ENCODE data around the gene NPSR1.
A peak's percentile ranks its signal among the peaks of the same experiment; 100 is the strongest.
"Not testable (repeated sequence)": the region's sequence is repeated elsewhere in the genome, so short reads cannot be mapped to it uniquely, and the experiment has no call there.

The NPSR1 gene

DNA sequence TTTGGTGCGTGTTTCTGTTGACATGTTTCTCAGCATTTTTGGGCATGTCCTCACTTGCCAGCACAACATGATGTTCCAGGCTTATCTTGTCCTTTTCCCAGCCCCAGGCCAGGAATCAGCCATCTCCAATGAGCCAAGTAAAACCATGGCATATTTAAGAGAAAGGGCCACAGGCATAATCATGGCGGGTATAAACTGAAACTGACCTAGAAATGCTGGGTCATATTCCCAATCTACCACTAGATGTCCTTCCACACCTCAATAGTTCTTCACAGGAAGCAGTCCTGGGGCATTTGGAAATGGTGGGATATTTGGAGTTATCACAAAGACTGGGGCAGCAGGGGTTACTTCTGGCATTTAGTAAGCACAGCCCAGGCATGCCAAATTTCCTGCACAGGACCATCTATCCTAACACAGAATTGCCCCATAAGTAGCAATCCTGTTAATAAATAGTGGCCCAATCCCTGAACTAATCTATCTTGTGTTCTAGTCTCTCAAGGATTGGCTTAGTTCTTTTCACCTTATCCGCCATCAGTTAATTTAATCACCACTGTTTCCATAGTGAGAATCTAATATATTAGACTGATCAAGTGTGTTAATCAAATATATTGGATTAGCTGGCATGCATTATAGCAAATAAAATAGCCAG is 101.6 kb downstream of the NPSR1 start:
- DNase-seq, result no peak

DNA sequence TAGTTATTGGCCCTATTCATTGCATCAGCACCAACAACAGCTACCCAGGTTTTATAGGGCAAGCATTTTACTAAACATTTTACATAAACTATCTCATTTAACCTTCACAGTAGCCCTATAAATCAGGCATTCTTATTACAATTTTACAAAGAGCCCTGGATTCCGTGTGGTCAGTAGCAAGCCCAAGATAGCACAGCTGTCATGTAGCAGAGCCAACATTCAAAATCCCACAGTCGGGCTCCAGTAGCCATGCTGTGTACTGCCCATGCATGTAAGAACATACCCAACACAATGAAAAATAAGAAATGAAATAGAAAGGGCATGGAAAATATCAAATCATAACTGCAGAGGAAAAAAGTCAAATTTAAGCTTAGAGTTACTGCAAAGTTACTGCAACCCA is 102.3 kb downstream of the NPSR1 start:
- DNase-seq, result no peak

DNA sequence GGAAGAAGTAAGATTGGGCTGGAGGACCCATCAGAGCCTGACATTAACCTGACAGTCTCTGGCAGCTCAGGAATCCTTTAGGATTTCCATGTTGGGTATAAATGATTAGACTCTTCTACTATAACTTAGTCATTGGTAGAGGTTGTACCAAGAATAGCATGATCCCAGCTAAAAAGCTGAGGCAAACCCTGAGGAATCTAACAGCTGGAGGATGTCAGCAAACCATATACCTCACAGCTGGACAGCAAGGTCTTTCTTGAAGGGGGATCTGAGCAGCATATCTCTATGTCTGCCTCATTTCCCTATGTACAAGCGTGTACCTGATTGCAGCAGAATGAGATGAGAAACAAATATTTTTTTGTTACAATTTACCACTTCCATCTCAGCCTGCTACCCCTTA is 103.2 kb downstream of the NPSR1 start:
- no peak for DNase-seq

DNA sequence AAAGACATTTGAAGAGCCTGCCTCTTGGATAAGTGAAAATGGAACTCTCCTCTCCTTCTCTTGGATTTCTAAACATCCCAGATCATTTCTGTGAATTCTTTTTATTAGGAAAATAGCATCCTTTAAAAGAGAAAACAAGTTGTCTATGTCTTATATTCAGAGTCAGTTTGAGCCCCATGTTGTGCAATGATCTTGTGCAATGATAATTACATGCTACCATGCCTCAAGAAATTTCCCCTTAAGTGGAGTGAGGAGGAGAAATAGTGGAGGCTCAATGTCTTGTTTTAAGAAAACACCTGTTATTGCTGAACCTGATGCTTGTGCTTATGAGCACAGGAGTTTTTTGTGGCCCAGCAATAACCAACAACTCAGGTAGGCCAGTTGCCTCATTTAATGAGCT is 103.6 kb downstream of the NPSR1 start:
- no peak for DNase-seq

DNA sequence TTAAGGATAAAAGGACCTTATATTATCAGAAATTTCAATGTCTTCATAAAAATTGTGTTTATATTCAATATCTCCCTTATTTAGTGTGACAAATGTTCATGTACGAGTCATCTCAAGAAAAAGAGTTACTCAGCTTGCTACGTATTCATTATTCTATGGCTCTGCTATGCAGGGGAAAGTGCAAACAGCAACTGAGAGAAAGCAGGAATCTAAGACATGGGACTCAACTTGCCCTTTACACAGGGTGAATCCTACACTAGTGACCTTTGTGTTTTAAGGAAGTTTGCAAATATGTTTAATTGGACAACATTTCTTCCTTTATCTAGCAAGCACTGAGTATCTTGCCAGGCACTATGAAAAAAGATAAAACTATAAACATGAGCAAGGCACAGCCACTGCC is 104.7 kb downstream of the NPSR1 start:
- no peak for DNase-seq

DNA sequence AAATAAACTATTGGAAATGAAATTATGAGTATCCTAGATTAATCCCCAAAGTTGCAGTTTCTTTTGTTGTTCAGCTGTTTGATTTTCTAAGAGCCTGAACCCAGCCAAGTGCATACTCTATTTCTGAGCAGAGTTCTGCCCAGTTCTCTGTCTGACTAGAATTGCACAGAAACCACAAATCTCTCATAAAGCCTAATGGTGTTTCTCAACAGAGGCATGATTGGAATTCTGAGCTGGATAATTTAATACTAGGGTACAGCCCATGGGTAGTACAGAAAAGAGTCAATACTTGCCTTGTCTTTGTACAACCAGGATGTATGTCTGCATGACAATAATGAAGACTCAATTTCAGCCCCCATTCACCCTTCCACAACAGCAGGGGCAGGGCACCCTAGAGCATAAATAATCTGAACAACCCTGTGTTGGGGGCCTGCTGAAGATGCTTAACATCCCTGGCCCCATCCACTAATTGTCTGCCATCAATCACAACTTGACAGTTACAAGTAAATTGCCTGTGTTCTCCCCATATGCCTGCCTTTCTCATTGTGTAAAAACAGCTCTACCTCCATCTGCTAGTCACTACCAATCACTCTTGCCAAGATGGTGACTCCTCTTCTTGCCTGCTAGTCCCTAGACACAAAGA is 114.4 kb downstream of the NPSR1 start:
- no peak for DNase-seq

DNA sequence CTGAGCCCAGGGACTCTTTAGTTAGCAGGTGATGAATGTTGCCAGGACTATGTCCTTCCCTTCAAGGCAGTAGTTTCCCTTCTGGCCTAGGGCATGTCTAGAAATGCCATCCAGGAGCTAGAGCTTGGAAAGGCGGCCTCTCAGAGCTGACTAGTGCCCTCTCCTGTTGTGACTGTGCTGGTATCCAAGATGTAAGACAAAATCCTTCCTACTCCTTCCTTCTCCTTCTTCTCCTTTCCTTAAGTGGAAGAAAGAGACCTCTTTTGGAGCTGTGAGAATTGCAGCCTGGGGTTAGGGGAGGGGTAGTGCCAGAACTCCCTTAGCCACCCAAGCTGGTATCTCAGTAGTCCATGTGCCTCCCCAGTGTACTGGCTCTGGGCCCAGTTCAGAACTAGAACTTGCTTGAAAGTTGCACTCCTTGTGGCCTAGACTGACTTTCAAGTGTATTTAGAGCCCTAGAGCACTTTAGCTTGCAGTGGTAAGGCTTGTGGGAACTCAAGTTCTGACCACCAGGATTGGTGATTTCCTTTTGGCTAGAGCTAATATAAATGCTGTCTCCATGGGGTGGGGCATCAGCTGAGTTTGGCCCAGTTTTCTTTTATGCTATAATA is 118.8 kb downstream of the NPSR1 start:
- DNase-seq, result no peak

DNA sequence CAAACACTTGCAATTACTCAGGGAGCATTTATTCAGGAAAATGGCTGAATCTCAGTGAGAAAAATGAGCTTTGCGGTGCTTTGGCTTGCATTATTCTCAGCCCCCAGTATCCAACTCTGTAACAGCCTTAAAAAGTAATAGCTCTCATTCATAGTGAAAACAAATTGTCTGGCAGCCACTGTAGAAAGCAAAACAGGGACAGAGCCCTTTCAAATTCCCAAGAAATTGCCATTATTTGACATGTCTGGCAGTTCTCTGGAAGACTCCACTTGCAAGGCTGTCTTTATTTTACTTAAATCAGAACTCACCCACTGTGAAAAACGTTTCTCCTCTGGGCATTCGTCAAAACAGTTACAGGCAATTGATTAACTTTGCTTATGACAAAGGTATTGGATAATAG is 122.5 kb downstream of the NPSR1 start:
- DNase-seq, result no peak

DNA sequence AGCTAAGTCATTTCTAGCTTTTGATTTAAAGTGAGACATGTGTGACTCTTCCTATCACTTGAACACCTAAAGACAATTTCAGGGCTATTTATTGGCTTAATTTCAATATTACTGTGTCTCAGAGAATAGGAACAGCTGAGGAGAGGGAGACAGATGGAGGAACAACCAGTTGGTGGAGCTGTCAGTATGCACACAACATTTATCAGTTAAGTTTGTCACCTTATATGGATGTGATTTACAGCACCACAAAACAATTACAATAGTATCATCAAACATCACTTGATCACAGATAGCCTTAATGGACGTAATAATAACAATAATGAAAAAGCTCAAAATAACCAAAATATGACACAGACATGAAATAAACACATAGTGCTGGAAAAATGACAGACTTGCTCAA is 129.6 kb downstream of the NPSR1 start:
- DNase-seq, result no peak

DNA sequence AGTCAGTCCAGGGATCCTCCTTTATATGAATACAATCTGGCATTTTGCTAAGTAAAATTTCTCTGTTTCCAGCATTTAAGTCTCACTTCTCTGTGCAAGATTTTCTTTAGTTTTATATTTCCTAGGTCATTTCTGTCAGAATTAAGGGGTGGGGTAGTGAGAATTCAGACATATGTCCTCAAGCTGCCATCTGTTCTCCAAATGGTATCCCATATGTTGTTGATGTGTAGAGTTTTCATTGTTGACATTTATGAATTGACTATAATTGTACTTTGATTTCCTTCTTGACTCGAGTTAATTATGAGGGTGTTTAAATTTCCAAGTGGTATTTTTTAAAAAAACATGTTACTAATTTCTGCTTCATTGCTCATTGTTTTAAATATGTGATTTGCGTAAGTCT is 148.8 kb downstream of the NPSR1 start:
- DNase-seq, result no peak

DNA sequence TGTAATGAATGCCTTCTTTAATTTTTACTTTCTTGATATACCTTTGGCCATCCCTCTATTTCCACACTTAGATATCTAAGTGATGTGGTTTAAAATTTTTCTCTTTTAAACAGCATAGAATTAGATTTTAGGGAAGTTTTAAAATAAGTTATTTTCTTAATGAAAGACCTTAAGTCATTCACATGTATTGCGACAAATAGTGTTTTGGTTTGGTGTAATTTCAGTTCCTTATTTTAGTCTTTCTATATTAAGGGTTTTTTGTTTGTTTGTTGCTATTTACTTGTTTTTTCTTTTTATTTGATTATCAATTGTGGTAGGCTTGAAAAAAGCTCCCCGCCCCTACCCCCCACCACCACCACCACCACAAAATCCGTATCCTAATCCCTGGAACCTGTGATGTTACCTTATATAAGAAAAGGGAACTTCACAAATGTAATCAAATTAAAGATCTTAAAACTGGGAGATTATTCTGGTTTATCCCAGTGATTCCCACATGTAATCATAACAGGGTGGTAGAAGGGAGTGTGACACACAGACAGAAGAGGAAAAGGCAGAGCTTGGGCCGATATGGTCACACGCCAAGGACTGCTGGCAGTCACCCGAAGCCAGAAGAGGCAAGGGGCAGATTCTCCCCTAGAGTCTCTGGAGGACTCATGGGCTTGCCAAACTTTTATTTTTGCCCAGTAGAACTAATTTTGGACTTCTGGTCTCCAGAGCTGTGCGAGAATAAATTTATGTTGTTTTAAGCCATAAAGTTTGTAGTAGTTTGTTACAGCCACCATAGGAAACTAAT is 149.7 kb downstream of the NPSR1 start:
- no peak for DNase-seq

DNA sequence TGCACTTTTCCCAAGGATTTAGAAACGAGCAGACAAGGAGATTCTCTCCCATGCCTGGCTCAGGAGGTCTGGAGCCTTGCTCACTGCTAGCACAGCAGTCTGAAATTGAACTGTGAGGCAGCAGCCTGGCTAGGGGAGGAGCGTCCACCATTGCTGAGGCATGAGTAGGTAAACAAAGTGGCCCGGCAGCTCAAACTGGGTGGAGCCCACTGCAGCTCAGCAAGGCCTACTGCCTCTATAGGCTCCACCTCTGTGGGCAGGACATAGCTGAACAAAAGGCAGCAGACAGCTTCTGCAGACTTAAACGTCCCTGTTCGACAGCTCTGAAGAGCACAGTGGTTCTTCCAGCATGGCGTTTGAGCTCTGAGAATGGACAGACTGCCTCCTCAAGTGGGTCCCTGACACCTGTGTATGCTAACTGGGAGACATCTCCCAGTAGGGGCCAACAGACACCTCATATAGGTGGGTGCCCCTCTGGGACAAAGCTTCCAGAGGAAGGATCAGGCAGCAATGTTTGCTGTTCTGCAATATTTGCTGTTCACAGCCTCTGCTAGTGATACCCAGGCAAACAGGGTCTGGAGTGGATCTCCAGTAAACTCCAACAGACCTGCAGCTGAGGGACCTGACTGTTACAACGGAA is 156.3 kb downstream of the NPSR1 start:
- DNase-seq, result not testable (repeated sequence)

DNA sequence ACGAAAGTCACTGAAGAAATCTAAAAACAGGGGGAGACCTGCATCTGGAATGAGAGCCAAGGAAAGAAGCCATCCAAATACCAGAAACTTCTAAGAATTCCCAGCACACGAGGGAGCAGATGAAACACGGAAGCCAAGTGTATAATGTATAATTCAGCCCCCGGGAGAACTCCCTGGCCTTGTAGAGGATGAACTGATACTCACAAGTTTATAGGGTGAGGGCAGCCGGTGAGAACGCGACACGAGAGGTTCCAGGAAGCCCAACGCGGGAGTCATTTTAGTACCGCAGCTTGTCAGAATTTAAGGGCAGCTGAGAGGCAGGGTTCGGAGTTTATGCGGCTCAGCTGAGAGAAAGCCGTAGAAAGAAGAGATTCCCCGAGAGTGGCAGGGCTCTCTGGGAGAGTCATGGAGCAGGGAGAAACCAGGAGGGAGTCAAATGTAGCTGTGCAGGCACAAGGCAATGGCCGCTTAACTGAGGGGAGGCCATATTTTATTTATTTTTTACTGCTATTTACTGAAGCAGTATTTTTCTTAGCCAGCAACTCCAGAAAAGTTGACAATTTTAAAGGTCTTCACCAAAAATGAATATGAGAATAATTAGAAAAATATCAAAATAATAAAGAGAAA is 164.0 kb downstream of the NPSR1 start:
- no peak for DNase-seq

DNA sequence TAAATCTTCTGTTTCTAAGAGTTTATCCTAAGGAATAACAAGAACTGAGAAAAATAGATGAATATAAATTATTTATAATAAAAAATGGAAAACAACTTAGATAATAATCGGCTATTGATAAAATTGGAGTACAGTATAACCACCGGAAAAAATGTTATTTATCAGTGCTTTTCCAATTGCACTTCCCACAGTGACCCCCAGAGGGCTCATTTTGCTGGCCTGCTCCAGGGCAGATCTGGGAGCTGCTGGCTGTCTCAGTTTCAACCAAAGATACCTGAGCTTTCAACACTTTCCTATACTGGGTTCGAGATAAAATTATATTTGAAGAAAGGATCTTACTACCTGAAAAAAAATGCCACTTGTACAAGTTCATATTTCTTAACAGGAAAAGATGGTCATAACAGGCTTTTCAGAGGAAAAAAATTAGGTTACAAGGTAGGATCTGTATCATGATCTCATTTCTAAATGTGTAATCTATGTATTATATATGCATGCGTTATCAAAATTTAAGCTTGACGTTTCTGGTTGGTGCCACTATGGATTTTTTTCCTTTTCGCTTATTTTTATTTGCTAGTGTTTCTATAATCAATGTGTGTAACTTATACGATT is 165.7 kb downstream of the NPSR1 start:
- peak; percentile 50 for DNase-seq

DNA sequence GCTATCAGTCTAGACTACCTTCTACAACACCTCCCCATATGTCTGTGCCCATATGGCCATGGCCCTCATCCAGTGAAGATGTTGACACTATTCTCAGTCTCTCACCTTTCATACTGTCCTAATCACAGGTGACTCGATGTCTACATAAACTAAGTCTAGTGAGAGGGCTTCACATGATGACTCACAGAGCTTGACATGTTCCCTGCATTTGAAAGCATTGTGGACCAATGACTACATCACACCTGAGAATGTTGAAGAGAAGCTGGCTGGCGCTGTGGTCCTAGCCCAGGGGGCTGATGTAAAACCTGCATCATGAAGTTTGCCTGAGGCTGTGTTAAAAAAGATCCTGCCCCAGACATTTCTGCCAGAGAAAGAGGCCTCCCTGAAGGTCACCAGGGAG is 167.2 kb downstream of the NPSR1 start:
- DNase-seq, result no peak

DNA sequence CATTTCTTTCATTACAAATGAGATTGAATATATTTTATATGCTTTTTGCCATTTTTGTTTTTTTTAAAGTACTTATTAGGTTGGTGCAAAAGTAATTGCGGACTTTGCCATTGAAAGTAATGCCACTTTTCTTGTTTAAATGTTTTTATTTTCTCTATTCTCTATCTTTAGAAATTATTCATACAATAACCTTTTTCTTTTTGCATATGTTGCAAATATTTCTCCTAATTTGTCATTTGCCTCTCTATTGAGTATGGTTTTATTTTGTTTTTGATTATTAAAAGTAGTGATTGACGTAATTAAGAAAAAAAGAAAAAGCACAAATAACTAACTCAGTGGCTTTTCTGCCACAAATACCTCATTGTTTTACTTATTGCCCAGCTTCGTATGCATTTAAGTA is 172.4 kb downstream of the NPSR1 start:
- DNase-seq, result no peak

DNA sequence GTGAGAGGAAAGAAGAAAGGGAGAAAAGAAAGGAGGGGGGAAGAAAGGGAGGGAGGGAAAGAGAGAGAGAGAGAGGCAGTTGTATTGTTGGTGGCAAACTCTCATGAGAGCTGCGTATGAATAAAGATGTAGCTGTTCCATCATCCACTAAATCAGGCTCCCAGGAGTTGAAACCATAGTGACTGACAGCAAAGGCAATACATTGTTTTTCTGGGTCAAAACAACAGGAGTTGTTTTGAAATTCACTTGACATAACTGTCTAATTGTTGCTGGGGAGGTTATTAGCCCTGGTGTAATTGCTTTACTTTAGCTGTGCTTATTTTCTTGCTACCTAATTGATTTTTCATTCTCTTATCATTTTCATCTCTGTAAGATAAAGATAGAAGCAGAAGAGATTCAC is 173.4 kb downstream of the NPSR1 start:
- no peak for DNase-seq

DNA sequence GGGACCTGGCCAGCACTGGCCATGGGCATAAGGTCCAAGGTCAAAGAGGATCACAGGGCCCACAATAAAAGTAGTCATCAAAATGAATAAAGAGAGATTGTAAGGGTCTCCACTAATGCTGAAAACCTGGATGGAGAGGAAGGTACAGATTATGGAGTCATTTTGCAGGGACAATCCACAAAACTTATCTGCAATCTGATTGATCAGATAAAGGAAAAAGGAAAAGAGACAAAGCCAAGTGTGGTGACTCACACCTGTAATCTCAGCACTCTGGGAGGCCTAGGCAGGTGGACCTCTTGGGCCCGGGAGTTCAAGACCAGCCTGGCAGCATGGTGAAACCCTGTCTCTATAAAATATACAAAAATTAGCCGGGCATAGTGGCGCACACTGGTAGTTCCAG is 174.0 kb downstream of the NPSR1 start:
- DNase-seq, result no peak

DNA sequence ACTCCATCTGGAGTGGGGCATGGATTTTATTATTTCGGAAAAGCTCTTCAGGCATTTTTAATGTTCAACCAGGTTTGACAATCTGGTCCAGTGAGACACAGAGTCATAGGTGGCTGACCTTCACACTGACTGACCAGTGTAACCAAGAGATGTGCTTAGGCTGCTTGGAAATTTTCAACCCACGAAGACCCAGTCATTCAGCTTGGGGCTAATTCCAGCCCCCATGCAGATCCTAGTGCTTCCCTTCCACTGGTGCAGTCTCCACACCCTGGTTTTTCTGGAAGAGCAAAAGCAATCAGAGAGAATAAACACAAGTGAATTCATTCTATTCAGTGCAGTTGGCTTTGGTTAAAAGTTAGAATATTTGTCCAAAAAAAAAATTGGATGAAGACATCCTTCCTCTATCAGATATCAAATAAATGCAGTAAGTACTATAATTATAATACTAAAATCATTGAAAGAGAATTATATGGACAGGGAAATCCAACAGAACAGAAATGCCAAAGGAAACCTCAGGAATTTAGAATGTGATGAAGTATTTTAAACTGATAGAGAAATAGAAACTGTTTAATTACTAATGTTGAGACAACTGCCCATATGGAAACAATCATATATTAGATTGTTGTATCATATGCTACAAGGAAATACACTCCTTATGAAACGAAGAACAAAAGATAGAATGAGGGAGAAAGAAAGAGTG is 178.0 kb downstream of the NPSR1 start:
- DNase-seq, result no peak

DNA sequence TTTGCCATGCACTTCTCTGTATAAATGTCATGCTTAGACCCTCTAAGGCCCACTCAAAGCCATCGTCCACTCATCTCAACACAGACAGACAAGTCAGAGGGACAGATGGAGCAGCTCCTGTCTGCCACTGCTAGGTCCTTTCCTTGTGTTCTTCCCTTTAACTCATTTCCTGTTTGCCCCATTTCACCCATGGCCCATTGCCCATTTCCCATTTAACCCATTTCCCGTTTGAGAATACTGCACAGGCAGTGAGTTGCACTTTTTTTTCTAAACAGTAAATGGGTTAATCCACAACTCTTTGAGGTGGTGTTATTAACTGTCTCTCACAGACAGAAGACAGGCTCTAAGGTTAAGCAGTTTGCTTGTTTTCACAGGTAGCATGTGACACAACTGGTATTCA is 179.3 kb downstream of the NPSR1 start:
- DNase-seq, result no peak

DNA sequence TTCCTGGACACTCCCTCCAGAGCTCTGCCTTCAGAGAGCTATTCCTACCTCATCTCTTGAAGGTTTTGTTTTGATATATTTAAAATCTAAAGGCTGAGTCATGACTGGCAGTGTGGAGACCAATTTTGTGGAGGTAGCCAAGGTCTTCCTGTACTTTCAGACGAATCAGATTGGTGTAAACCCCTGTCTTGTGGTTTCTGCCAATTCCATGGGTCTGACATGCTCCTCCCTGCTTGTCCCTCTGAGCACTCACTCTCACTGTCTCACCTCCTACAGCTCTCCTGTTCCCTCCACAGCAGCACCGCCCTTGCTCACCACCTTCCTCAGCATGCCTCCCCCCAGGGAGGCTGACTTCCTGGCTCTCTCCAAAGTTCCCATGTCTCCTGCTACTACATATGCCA is 179.8 kb downstream of the NPSR1 start:
- DNase-seq, result no peak

DNA sequence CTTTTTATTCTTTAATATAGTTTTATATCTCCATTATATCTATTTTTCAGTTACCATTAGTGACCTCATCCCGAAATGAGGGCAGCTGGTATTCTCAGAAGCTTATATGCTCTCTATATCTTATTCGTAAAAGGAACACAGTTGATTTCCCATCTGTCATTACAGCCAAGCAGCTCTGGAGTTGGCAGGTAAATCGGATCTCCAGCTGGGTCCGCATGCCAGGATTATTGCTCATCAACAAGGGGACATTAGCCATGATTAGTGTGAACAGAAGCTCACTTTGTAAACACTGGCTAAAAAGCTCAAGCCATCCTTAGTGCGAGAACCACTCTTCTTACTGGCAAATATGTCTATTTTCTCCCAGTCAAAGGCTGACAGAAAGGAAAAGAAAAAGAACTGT is 180.3 kb downstream of the NPSR1 start:
- DNase-seq, result no peak

Data from NCI-H1436 (cell line).